NB4 (cell line): ENCODE data around the gene ADGRL3.

Experiments used
- CTCF ChIP-seq: IDR thresholded peaks from one replicate; pipeline ENCODE4 v1.5.1; 2012; ENCODE audit warnings: low read depth, low read length
- MYC ChIP-seq: IDR thresholded peaks from 2 replicates; pipeline ENCODE4 v1.6.1; 2011; ENCODE audit warnings: low read depth, low read length
- POLR2A ChIP-seq: IDR thresholded peaks from 2 replicates; pipeline ENCODE4 v1.6.1; 2011; ENCODE audit warnings: mild to moderate bottlenecking; ENCODE audit not compliant: insufficient read length; ENCODE audit errors: extremely low read depth

- TF ChIP-seq POLR2A (no peak), CTCF (no peak), MYC (no peak)
These were observed 173.8 kb downstream of the ADGRL3 start for GRCh38 chr4:61373901-61374440.
